ENCODE data around the gene TARS3. TPM values are rescaled to one million over a fixed set of nuclear protein-coding genes. Genes with fewer than 3 reads are reported as not detected.
"Not testable (repeated sequence)": the region's sequence is repeated elsewhere in the genome, so short reads cannot be mapped to it uniquely, and the experiment has no call there.

TARS3 gene
- total RNA-seq, 2 experiments from 2014 or later: 6.7 to 7.1 TPM

GRCh38 chr15:101635944-101636727 is 88.1 kb downstream of the TARS3 start:
- Mint-ChIP-seq H3K4me1 (peaks cover 4% of the 10 kb centered on the region), H3K27me3 (no peaks in the 10 kb centered on the region), H3K27ac (no peak overlapping the region), H3K9me3 (no peaks in the 10 kb centered on the region), H3K36me3 (peaks cover 14% of the 10 kb centered on the region), H3K4me3 (no peak overlapping the region)
- no peak for DNase-seq

GRCh38 chr15:101633356-101633755 is 90.9 kb downstream of the TARS3 start:
- H3K4me3 Mint-ChIP-seq: no peak overlapping the region
- no peaks in the 10 kb centered on the region for H3K27me3 Mint-ChIP-seq
- no peaks in the 10 kb centered on the region for H3K4me1 Mint-ChIP-seq
- peaks cover 5% of the 10 kb centered on the region for H3K36me3 Mint-ChIP-seq
- H3K9me3 Mint-ChIP-seq: no peaks in the 10 kb centered on the region
- no peak overlapping the region for H3K27ac Mint-ChIP-seq
- no peak for DNase-seq

- H3K9me3 Mint-ChIP-seq, H3K4me3 Mint-ChIP-seq, H3K27ac Mint-ChIP-seq, H3K27me3 Mint-ChIP-seq, DNase-seq: not testable (repeated sequence)
- peaks cover 43% of the 10 kb centered on the region for H3K36me3 Mint-ChIP-seq
- H3K4me1 Mint-ChIP-seq: peaks cover 26% of the 10 kb centered on the region
These were observed 97.5 kb downstream of the TARS3 start for GRCh38 chr15:101626729-101627128.

- no peak overlapping the region for H3K4me3 Mint-ChIP-seq
- no peak for DNase-seq
- H3K4me1 Mint-ChIP-seq: peaks cover 29% of the 10 kb centered on the region
- peaks cover 5% of the 10 kb centered on the region for H3K9me3 Mint-ChIP-seq
- no peaks in the 10 kb centered on the region for H3K27me3 Mint-ChIP-seq
- peaks cover 44% of the 10 kb centered on the region for H3K36me3 Mint-ChIP-seq
- no peak overlapping the region for H3K27ac Mint-ChIP-seq
These were observed 98.3 kb downstream of the TARS3 start for GRCh38 chr15:101625980-101626379.

- H3K4me1 Mint-ChIP-seq: peaks cover 33% of the 10 kb centered on the region
- no peak overlapping the region for H3K27ac Mint-ChIP-seq
- H3K27me3 Mint-ChIP-seq: no peaks in the 10 kb centered on the region
- H3K9me3 Mint-ChIP-seq: peaks cover 5% of the 10 kb centered on the region
- peaks cover 45% of the 10 kb centered on the region for H3K36me3 Mint-ChIP-seq
- no peak overlapping the region for H3K4me3 Mint-ChIP-seq
- DNase-seq: no peak
These were observed 99.1 kb downstream of the TARS3 start for GRCh38 chr15:101625184-101625583.

GRCh38 chr15:101623367-101624304 is 100.6 kb downstream of the TARS3 start:
- peaks cover 45% of the 10 kb centered on the region for H3K36me3 Mint-ChIP-seq

GRCh38 chr15:101621961-101622360 is 102.3 kb downstream of the TARS3 start:
- DNase-seq: no peak
- H3K27ac Mint-ChIP-seq: no peak overlapping the region
- H3K36me3 Mint-ChIP-seq: peaks cover 48% of the 10 kb centered on the region

More at GRCh38 chr15:101623367-101624304, 100.6 kb downstream of the TARS3 start:
- Mint-ChIP-seq H3K4me3 (no peak overlapping the region), H3K27me3 (no peaks in the 10 kb centered on the region), H3K9me3 (peaks cover 5% of the 10 kb centered on the region), H3K4me1 (peaks cover 34% of the 10 kb centered on the region), H3K27ac (no peak overlapping the region)
- DNase-seq: no peak

GRCh38 chr15:101620671-101621070 is 103.6 kb downstream of the TARS3 start:
- Mint-ChIP-seq H3K36me3 (peaks cover 41% of the 10 kb centered on the region), H3K27ac (no peak overlapping the region), H3K27me3 (no peaks in the 10 kb centered on the region), H3K4me3 (no peak overlapping the region), H3K9me3 (peaks cover 5% of the 10 kb centered on the region), H3K4me1 (peaks cover 33% of the 10 kb centered on the region)
- DNase-seq: no peak

More at GRCh38 chr15:101621961-101622360, 102.3 kb downstream of the TARS3 start:
- Mint-ChIP-seq H3K4me3 (no peak overlapping the region), H3K9me3 (peaks cover 5% of the 10 kb centered on the region), H3K27me3 (no peaks in the 10 kb centered on the region), H3K4me1 (peaks cover 34% of the 10 kb centered on the region)

- Mint-ChIP-seq H3K36me3 (peaks cover 30% of the 10 kb centered on the region), H3K4me3 (no peak overlapping the region), H3K9me3 (peaks cover 5% of the 10 kb centered on the region), H3K27ac (no peak overlapping the region), H3K4me1 (peaks cover 32% of the 10 kb centered on the region), H3K27me3 (no peaks in the 10 kb centered on the region)
- no peak for DNase-seq
These were observed 104.7 kb downstream of the TARS3 start for GRCh38 chr15:101619615-101619865.

- H3K27ac Mint-ChIP-seq: no peak overlapping the region
These were observed 105.2 kb downstream of the TARS3 start for GRCh38 chr15:101618851-101619614.

GRCh38 chr15:101618076-101618475 is 106.2 kb downstream of the TARS3 start:
- Mint-ChIP-seq H3K36me3 (peaks cover 16% of the 10 kb centered on the region), H3K4me3 (no peak overlapping the region), H3K4me1 (peaks cover 21% of the 10 kb centered on the region), H3K27ac (no peak overlapping the region), H3K27me3 (no peaks in the 10 kb centered on the region), H3K9me3 (no peaks in the 10 kb centered on the region)
- DNase-seq: no peak

More at GRCh38 chr15:101618851-101619614, 105.2 kb downstream of the TARS3 start:
- no peak overlapping the region for H3K4me3 Mint-ChIP-seq
- peaks cover 28% of the 10 kb centered on the region for H3K4me1 Mint-ChIP-seq
- no peak for DNase-seq
- no peaks in the 10 kb centered on the region for H3K27me3 Mint-ChIP-seq
- peaks cover 25% of the 10 kb centered on the region for H3K36me3 Mint-ChIP-seq
- H3K9me3 Mint-ChIP-seq: peaks cover 5% of the 10 kb centered on the region

- no peaks in the 10 kb centered on the region for H3K27me3 Mint-ChIP-seq
- no peak overlapping the region for H3K4me3 Mint-ChIP-seq
- no peak for DNase-seq
- no peaks in the 10 kb centered on the region for H3K9me3 Mint-ChIP-seq
- H3K27ac Mint-ChIP-seq: no peak overlapping the region
- peaks cover 18% of the 10 kb centered on the region for H3K4me1 Mint-ChIP-seq
- H3K36me3 Mint-ChIP-seq: peaks cover 12% of the 10 kb centered on the region
These were observed 106.8 kb downstream of the TARS3 start for GRCh38 chr15:101617390-101617965.

GRCh38 chr15:101615986-101616848 is 108.1 kb downstream of the TARS3 start:
- peaks cover 4% of the 10 kb centered on the region for H3K36me3 Mint-ChIP-seq
- H3K4me1 Mint-ChIP-seq: peaks cover 9% of the 10 kb centered on the region
- H3K9me3 Mint-ChIP-seq: no peaks in the 10 kb centered on the region
- DNase-seq: no peak
- H3K4me3 Mint-ChIP-seq: no peak overlapping the region
- no peak overlapping the region for H3K27ac Mint-ChIP-seq
- H3K27me3 Mint-ChIP-seq: no peaks in the 10 kb centered on the region
